HG03139 (cell line): ENCODE data around the gene ZNF136.
A peak's percentile ranks its signal among the peaks of the same experiment; 100 is the strongest.

Source experiments
- ATAC-seq: cut with Tn5 transposase; IDR thresholded peaks from one replicate; pipeline ENCODE4 v1.9.1; 2021; ENCODE audit not compliant: unreplicated experiment

ZNF136 gene

GRCh38 chr19:12162882-12163806 lies at the start of gene ZNF136:
ZNF136 (plus strand) TSS chr19:12163096; CDS start chr19:12163204, 108 bp downstream.
- ATAC-seq = peak; percentile 87

- no peak for ATAC-seq
Observed at GRCh38 chr19:12113121-12113520, 49.8 kb upstream of the ZNF136 start.

- ATAC-seq = no peak
Observed at GRCh38 chr19:12117201-12117970, 45.5 kb upstream of the ZNF136 start.

GRCh38 chr19:12126707-12127106 lies 36.2 kb upstream of the ZNF136 start:
- no peak for ATAC-seq

- no peak for ATAC-seq
Observed at GRCh38 chr19:12133069-12133468, 29.8 kb upstream of the ZNF136 start.

GRCh38 chr19:12137221-12137940 lies 25.5 kb upstream of the ZNF136 start:
- ATAC-seq = no peak

GRCh38 chr19:12139269-12139668 lies 23.6 kb upstream of the ZNF136 start:
- ATAC-seq = no peak

- peak; percentile 89 for ATAC-seq
Observed at GRCh38 chr19:12139885-12140544, 22.9 kb upstream of the ZNF136 start, which contains the start of gene ZNF20. ZNF20 (minus strand) TSS chr19:12140350; CDS start chr19:12140182, 168 bp downstream.

GRCh38 chr19:12140545-12141404 lies 22.1 kb upstream of the ZNF136 start:
- ATAC-seq = no peak

- ATAC-seq = no peak
Observed at GRCh38 chr19:12141405-12141736, 21.5 kb upstream of the ZNF136 start.

GRCh38 chr19:12145348-12145747 lies 17.5 kb upstream of the ZNF136 start:
- no peak for ATAC-seq

- no peak for ATAC-seq
Observed at GRCh38 chr19:12155324-12155860, 7.5 kb upstream of the ZNF136 start.

GRCh38 chr19:12156223-12157058 lies 6.5 kb upstream of the ZNF136 start, which contains the start of gene ZNF625:
ZNF625 (minus strand) TSS chr19:12156734; CDS start chr19:12156558, 176 bp downstream.
- ATAC-seq = no peak

GRCh38 chr19:12159773-12160414 lies 3.0 kb upstream of the ZNF136 start:
- ATAC-seq = no peak

GRCh38 chr19:12162513-12162881 lies 399 bp upstream of the ZNF136 start:
- no peak for ATAC-seq

GRCh38 chr19:12163826-12164225 lies 930 bp downstream of the ZNF136 start:
- no peak for ATAC-seq

GRCh38 chr19:12166626-12167025 lies 3.7 kb downstream of the ZNF136 start:
- ATAC-seq = no peak

GRCh38 chr19:12180377-12180776 lies 17.5 kb downstream of the ZNF136 start:
- no peak for ATAC-seq
